COLO668 (cell line): ENCODE results near the gene SNTN.

ENCODE experiments used
- DNase-seq: peaks from one replicate; lab custom pipeline; 2025; ENCODE audit not compliant: unreplicated experiment; lab: John Stamatoyannopoulos, UW

SNTN gene

DNA sequence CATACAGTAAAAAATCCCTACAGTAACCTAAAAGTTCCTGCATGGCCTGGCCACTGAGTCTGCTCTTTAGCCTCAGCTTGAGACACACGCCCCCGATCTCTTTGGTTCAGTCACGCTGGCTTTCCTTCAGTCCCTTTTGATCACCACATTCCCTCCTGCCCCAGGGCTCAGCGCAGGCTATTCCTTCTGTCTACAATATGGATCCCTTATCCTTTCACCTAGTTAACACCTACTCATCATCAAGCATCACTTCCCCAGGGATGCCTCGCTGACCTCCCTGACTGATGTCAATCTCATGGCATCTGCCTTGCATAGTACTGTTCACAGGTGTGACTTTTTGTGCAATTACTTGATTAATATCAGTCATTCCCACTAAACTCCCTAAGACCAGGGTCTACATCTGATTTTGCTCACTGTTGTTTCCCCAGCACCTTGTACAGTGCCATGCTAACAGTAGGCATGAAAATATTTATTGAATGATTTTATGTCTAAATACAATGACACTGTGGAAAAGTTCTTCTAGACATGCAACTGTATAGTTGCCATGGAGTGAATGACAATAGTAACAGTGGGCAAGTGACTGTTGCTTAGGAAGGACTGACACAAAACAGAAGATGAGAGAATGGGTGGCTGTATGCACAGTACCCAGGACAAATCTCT, at the start of gene SNTN:
Gene SNTN (plus strand): TSS at position 610 of the 660 bp plus-strand sequence. CDS start 13 bp downstream, at position 623.
- DNase-seq, result no peak

DNA sequence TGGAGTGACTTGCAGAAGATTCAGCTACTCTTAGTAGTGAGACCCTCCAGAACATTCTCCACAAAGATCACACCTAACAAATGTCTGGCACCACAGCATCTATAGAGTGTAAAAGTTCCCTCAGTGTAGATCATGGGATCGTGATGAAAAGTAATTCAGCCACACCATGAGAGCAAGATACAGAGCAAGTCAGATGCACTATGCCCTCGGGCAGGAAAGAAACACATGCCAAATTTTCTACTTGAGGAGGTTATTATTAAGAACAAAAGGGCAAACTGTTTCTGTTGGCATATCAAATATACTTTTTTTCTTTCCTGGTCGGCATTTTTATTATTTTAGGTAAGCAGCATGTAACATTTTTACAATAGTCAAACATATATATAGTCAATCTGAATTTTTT, 44.8 kb upstream of the SNTN start:
- no peak for DNase-seq

DNA sequence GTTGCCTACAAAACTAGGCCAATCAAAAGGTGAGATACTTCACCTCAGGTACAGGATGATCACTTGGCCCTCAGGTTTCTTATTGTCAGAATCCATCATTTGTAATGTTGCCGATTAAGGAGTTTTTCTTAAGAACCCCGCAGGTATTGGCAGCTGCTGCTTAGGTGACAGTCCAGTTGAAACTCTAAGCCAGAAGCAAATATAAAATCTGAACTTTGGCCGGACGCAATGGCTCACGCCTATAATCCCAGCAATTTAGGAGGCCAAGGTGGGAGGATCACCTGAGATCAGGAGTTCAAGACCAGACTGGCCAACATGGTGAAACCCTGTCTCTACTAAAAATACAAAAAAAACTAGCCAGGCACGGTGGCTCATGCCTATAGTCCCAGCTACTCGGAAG, 43.1 kb upstream of the SNTN start:
- DNase-seq, result no peak

DNA sequence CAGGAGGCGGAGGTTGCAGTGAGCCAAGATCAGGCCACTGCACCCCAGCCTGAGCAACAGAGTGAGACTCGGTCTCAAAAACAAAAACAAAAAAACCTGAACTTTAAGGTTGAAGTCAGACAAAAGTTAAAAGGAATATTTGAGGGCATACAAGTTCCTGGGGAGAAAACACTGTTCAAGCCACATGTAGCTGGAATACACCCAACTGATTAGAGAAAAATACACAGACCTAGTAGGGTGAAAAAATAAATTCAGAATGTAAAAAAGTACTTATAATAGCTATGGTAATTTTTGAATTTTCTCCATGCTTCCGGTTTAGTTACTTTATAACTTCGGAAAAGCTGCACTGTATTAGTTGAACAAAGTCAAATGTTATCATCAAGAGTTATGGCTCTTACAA, 42.6 kb upstream of the SNTN start:
- DNase-seq, result no peak

DNA sequence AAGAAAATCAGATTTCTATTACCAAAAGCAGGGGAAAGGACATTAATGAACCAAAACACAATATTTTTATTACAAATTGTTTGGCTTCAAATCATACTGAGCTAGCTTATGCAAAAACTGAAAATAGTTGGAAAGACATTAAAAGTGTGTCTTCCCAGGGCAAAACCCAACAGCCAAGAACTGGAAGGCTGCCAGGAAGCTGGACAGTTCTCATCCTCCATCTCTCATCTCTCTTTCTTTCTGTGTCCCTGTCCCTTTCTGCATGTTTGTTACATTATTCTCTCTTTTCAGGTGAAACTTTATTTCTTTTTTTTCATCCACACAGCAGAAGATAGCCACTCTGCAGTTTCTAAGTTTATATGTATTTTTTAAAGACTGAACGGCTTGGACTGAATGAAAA, 41.1 kb upstream of the SNTN start:
- DNase-seq, result no peak

DNA sequence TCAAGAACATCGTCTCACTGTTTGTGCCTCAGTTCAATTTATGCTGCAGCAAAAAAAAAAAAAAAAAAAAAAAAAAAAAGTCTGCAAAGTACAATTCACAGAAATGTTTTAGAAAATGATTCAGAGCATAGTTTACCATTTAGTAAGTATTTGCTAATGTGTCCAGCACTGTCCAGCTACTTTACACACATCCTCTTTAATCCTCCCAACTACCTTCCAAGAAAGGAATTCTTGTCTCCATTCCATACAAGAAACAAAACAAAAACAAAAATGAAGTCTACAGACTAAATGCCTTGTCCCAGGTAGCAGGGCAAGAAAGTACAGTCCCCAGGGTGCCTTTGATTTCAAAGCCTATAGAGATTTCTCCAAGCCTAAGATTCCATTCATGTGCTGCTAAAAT, 38.9 kb upstream of the SNTN start:
- DNase-seq, result no peak

DNA sequence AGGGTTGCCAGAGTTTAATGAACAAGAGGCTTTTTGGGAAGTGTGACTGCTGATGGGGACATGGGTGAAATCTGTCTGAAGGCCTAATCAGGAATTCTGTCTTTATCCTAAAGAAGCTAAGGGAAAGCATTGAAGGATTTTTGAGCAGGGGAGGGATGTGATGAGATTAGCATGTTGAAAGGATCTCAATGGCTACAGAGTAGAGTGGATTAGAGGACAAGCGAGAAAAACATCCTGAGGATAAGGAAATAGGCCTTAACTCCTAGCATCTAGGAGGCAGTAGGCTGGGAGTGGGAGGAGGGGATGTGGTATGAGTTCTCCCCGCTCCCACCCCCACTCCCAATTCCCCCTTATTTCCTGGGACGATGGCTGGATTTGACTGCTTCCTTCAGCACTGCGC, 35.1 kb upstream of the SNTN start:
- DNase-seq, result no peak

DNA sequence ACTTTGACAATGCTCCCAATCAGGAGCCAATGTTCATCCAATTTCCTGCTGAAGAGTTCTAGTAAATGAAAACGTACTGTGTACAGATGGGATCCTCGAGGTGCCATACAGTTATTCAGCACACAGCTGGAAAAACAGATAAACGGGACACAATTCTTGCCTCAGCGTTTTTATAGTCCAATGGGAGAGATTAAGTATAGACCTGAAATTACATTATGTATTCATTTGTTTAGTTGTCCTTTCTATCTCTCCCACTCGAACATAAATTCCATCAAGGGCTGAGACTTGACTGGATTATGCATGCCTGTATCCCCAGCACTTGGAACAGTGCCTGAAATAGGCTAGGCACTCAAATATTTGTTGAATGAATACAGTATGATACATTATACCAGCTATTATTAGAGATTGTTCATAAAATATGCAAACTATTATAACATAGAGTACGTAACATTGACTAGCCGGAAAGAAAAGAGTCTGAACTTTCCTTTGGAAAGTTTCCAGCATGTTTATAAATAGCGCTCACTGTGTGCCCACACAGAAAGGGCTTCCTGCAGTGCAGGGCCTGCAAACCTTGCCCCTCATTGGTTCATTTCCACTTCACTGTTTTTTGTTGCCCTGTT, 27.4 kb upstream of the SNTN start:
- DNase-seq, result peak; percentile 11

DNA sequence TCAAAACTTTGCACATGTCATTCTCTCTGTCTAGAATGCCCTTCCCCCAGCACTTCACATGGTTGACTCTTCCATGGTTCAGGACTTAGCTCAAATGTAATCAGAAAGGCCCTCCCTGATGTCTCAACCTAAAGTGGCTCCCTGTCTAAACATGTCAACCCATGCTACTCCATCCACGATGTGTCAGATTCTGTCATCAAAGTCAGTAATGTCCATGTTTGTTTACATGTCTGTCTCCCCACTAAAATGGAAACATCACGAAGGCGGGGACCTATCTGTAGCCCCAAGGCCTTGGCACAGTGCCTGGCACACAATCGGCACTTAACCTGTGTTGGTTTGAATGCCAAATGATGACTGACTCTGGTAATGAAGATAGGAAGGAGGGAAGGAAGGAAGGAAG, 20.8 kb upstream of the SNTN start:
- DNase-seq, result no peak

DNA sequence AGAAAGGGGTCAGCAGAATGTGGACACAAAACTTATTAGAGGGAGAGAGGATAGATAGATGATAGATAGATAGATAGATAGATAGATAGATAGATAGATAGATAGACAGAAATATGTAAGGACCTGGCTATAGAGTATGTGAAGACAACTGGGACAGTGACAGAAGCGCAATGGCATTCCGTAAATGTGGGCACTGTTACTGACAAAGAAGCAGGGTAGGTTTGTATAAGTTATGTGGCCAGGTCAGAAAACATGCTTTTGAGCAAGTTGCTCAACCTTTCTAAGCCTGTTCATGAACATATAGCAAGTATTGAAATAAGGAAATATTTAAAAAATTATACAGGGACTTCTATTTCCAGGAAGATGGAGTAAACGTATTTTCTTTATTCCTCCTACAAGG, 17.3 kb upstream of the SNTN start:
- DNase-seq, result no peak

DNA sequence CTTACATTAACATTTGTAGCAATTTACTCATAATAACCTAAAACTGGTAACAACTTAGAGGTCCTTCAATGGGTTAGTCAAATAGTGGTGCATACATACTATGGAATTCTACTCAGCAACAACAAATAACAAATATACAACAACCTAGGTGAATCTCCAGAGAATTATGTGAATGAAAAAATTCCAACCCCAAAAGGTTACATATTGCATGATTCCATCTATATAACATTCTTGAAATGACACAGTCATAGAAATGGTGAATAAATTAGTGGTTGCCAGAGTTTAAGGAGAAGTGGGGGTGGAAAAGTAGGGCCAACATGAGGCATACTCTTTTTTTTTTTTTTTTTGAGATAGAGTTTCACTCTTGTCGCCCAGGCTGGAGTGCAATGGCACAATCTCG, 12.7 kb upstream of the SNTN start:
- no peak for DNase-seq

DNA sequence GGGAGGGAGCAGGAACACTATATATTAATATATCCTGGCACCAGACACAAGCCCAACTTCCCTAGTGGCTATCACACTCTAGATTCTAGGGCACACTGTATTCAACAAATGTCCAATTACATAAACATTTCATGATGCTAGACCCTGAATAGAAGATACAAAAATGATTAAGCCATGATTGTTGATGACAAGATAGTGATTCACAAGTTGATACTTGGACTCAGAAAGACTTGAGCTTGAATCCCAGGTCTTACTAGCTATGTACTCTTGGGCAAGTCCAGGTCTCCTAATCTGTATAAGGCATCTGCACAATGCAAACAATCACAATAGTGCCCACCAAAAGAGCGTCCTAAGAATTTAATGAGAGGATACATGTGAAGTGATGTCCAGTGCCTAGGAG, 10.0 kb upstream of the SNTN start:
- no peak for DNase-seq

DNA sequence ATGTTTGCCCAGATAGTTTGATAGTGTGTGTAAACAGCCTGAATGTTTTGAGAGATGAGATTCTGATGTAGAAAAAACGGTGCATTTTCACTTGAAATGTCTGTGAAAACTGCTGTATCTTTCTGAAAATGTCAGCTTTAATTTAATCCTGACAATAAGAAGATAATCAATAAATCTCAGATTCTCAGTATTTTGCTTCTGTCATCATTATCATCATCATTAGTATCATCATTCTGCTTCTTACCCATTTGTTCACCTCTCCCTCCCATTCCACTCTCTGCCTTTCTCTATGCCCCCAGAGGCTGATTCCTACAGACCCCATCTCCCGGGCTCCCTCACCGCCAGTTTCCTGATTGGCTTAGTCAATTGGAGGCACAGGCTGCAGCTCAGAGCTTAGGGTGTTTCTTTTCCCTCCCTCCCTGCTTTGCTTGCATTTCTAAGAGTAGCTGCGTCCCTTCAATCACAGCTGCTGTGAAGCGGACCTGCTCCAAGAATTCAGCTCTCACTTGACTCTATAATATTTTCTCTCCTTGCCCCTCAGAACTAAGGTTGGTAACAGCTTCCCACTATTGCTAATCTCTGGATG, 8.2 kb upstream of the SNTN start:
- no peak for DNase-seq

DNA sequence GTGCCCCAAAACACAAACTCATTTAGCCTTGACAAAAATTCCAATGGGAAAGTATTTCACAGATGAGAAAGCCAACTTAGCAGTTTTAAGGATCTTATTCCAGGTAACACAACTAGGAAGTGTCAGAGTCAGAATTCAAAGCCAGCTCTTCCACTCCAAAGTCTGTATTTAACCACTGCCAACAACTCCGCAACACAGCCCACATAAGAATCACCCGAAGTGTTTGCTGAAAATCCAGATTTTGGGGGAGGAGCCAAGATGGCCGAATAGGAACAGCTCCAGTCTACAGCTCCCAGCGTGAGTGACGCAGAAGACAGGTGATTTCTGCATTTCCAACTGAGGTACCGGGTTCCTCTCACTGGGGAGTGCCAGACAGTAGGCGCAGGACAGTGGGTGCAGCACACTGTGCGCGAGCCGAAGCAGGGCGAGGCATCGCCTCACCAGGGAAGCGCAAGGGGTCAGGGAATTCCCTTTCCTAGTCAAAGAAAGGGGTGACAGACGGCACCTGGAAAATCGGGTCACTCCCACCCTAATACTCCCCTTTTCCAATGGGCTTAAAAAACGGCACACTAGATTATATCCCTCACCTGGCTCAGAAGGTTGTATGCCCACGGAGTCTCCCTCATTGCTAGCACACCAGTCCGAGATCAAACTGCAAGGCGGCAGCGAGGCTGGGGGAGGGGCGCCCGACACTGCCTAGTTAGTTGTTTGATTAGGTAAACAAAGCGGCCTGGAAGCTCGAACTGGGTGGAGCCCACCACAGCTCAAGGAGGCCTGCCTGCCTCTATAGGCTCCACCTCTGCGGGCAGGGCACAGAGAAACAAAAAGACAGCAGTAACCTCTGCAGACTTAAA, 7.3 kb upstream of the SNTN start:
- peak; percentile 47 for DNase-seq

DNA sequence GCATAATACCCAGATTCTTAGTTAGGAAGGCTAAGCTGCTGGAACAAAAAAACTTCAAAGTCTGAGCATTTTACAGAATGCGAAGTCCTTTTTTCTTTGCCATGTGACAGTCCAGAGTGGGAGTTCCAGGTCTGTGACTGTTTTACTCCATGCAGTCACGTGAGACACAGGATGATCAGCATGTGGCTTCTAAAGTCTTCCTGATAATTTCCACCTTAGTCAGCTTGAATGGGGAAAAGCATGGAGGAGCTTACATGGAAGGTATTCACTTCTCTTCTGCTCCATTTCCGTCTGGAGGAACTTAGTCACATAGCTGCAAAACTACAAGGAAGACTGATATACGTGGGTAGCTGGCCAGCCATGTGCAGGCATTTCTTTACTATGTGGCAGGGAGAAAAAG, 1.7 kb downstream of the SNTN start:
- DNase-seq, result no peak

DNA sequence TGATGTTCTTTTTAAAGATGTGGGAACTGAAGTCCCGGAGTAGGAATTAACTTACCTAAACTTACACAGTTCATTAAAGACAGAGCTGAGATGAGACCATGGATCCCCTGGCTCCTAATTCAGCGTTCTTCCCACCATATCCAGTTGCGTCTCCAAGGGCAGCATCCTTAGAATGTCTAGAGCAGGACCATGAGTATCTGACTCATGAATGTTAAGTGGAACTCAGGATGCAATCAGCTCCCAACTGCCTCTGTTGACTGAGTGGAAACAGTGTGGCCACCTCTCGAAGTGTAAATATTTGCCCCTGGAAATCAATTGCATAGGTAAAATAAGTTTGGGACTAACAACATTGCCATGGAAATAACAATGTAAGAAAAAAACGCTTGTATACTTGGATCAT, 2.5 kb downstream of the SNTN start:
- DNase-seq, result peak; percentile 10

DNA sequence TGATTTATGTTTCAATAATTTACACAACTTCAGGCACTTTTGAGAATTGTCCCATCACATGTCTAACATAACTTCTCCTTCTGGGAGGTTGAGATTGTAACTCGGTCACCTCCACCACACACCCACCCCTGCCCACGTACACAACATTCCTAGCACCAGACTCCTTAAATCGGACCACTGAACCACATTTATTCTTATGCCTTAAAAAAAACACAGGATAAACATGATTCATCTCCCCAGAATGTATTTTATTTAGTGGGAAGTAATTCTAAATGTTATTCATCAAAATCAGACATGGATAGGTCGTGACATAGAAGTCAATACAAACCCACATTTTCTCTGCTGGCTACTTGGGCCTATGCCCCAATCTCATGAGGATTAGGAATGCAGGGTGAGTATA, 3.0 kb downstream of the SNTN start:
- DNase-seq, result no peak

DNA sequence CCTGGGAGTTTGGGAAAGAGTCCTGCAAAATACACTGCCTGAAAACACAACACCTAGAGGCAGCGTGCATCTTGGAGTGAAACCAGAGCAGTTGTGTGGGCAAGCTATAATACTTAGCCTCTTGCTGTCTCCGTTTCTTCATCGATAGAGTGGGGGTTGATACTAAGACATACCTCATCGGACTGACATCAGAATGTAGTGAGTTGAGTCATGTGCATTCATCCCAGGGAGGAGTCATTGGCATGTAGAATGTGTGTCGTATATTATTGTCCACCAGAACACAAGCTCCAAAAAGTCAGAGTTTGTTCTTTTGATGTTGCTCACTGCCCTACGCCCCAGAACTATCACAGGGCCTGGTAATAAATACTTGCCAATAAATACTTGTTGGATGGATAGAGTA, 4.3 kb downstream of the SNTN start:
- no peak for DNase-seq

DNA sequence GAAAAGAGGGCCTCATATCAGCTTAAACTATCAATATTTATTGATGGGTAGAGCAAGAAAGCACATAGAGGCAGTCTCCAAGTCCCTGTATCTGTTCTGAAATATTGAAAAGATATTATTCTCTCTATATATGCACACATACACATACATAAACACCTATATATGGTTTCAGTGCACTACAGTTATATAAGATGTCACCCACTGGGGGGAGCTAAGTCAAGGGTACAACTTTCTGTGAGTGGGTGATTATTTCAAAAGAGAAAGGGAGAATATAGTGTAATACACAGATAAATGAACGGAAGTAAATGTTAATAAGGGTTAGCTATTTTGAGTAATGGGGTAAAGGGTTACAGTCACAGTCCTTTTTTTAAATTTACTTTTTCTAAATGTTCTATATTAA, 8.8 kb downstream of the SNTN start:
- DNase-seq, result no peak

DNA sequence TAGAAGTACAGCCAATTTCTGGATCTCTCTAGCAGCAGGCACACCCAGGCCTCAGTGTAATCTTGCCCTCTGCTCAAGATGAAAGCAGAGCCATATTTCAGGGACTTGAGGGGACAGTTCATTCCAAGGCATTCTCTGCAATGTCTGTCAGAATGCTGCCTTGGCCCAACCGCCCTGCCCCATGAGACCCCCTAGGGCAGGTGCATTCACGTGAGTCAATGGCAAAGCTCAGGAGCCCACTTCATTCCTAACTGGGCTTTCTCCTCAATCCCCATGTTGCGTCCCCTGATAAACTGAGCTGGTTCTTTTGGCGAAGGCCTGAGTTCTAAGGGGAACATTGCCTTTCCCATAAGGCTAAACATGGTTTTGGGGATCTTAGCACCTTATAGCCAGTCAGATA, 9.5 kb downstream of the SNTN start:
- no peak for DNase-seq

DNA sequence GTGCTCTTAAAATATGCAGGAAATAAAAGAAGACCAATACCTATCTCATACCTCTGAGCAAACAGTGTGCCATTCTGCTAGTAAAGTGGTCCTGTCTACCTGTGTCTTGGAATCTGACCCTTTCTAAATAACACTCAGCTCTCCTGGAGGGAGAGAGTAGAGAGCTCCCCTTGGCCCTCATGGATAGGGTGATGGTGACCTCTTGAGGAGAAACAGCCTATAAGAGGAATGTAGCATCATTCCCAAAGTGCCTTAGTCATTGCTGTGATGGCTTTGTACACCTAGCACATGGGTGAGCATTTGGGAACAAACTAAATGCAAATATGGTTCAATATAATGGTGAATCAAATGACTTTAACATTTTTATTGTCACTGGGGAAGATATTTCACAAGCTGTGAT, 10.0 kb downstream of the SNTN start:
- DNase-seq, result peak; percentile 22

DNA sequence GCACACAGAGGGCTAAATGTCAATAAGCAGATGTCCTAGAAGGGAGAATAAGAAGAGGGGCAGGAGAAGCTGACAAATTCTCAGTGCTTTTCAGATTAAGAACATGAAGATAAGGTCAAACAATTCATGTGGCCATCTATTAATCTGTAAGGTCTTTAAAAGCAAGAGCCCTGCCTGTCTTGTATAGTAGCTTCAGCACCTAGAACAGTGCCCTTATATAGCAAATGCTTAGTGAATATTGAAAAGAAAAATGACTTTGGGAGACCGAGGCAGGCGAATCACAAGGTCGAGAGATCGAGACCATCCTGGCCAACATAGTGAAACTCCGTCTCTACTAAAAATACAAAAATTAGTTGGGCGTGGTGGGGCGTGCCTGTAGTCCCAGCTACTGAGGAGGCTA, 18.1 kb downstream of the SNTN start:
- DNase-seq, result no peak
